ENCODE data around the gene DTNA.
"Not testable (repeated sequence)": the region's sequence is repeated elsewhere in the genome, so short reads cannot be mapped to it uniquely, and the experiment has no call there.

Gene DTNA

DNA sequence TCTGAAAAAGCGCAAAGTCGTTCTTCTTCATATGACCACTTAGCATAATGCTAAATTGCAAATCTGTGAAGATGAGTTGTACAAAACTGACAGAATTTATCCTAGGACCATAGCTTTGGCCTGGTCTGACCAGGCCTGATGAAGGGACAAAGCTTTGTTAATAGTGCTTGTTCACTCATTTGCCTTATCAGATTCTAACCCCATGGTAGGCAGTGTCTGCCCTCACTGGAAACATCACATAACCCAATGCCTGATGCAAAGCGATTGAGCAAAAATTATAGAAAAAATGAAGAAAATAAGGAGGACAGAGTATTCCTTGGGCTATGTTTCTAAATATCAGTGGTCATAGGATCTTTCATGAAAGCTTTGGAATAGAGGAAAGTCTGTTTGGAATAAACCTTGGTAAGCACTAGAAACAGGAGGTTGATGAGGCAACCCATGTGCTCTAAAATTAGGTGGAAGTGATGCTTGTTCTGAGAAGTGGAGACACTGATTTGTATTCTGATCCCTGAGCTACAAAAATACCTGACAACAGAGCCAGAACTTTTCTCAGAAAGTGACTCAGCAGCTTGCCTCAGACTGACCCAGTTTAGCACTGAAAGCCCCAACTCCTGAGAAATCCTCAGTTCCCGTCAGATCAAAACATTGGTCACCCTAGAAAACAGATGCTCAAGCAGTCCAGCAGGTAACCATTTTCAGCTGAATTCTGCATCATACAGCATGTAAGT, 199.7 kb downstream of the DTNA start:
- Histone ChIP-seq H3K27ac (no peak overlapping the region), H4K20me1 (no peaks in the 10 kb centered on the region), H3K36me3 (no peaks in the 10 kb centered on the region), H3K27me3 (no peaks in the 10 kb centered on the region), H3K9ac (no peak overlapping the region), H3K4me3 (no peak overlapping the region), H3K4me2 (no peak overlapping the region), H3K9me3 (peaks cover 16% of the 10 kb centered on the region), H3K4me1 (no peaks in the 10 kb centered on the region)
- TF ChIP-seq Cebpa-rat (IDR thresholded peaks at IDR 0.05) = no peak

DNA sequence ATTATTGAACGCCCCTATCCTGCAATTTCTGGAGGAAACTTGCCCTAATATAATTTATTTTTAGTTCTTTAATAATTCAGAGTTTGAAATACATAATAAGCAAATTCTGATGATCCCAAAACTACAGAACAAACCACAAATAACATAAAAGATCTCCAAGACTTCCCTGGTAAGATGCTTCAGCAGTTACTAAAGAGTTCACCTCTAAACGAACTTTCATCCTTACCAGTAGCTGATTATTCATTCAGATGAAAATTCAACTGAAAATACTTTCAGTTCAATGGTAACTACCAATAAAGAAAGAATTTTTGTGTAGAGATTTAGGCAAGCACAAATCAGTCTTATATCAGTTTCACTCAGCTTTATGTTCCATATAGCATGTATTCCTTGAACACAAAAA, 201.0 kb downstream of the DTNA start:
- Histone ChIP-seq H3K4me3 (no peak overlapping the region), H3K9ac (no peak overlapping the region), H3K36me3 (no peaks in the 10 kb centered on the region), H3K27me3 (no peaks in the 10 kb centered on the region), H3K27ac (no peak overlapping the region), H3K9me3 (peaks cover 9% of the 10 kb centered on the region), H3K4me2 (no peak overlapping the region), H4K20me1 (no peaks in the 10 kb centered on the region), H3K4me1 (no peaks in the 10 kb centered on the region)
- TF ChIP-seq Cebpa-rat (IDR thresholded peaks at IDR 0.05) = no peak

DNA sequence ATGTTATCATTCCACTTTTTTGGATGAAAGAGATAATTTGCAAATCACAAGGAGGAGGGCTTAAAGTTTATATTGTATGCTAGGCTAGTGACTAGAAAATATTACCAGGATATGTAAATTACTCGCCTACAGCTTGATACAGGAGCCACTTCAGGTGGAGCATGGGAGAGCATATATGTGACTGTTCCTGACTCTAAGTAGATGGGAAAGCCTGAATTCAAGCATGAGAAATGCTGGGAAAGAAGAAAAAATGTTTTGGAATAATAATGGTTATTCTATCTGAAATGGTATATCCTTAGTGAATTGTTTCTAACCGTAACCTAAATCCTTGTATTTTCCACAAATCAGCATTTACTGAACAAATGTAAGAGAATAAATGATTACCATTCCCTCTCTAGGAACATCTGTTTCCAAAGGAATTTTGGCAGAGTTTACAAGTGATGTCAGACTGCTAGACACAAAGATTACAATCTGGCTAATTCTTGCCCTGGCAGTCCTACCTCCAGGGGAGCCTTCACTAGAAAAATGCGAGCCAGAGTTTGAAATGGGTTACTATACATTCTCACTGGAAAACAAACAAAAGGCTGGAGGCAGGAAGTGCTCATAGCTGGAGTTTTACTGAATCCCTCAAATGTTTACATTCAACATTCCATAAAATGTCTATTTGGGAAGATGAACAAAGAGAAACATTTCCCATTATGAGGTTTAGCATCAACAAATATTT, 201.7 kb downstream of the DTNA start:
- Histone ChIP-seq H3K36me3 (no peaks in the 10 kb centered on the region), H3K4me2 (no peak overlapping the region), H4K20me1 (no peaks in the 10 kb centered on the region), H3K27ac (no peak overlapping the region), H3K4me1 (no peaks in the 10 kb centered on the region), H3K27me3 (no peaks in the 10 kb centered on the region), H3K9me3 (peaks cover 2% of the 10 kb centered on the region; the same call in 1 of the 2 replicates), H3K4me3 (no peak overlapping the region), H3K9ac (no peak overlapping the region)
- TF ChIP-seq Cebpa-rat (IDR thresholded peaks at IDR 0.05) = no peak

DNA sequence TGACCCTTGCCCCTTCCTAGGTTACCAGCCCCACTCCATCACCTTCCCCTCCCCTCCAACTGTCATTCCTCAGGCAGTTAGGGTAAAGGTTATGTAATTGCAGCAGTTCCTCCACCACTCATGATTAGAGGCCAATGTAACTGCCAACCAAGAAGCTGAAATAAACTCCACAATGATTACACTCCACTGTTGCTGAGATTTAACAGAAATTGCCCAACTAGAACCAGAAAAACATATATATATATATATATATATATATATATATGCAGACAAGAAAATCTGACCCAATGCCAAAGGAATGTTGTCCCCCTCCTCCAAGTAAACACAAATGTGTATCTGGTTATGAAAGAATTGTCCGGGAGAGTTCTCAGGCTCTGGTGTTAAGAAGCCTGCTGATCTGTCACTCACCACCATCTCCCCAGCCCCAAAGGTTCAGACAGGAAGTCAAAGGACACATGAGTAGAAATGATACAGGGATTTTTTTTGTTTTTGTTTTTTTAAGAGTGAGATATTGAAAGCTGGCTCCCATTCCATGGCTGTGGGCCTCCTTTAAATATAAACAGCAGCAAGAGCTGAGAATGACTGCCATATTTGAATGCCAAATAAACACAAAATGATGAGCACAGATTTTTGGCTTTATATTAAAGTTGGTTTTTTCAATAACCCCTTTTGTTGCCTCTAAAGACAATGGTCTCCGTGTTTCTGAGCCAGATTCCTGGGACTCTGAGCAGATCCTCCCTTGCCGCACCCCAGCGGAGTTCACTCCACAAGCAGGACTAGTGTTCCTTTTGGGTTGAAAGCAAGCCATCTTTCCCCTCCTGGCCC, 204.0 kb downstream of the DTNA start:
- no peaks in the 10 kb centered on the region for H3K36me3 ChIP-seq
- H3K9me3 ChIP-seq = no peaks in the 10 kb centered on the region
- H3K27me3 ChIP-seq = no peaks in the 10 kb centered on the region
- H4K20me1 ChIP-seq = no peaks in the 10 kb centered on the region
- no peak overlapping the region for H3K4me3 ChIP-seq
- TF ChIP-seq Cebpa-rat (IDR thresholded peaks at IDR 0.05) = no peak
- H3K27ac ChIP-seq = no peak overlapping the region
- H3K4me2 ChIP-seq = no peak overlapping the region
- no peak overlapping the region for H3K9ac ChIP-seq
- no peaks in the 10 kb centered on the region for H3K4me1 ChIP-seq

DNA sequence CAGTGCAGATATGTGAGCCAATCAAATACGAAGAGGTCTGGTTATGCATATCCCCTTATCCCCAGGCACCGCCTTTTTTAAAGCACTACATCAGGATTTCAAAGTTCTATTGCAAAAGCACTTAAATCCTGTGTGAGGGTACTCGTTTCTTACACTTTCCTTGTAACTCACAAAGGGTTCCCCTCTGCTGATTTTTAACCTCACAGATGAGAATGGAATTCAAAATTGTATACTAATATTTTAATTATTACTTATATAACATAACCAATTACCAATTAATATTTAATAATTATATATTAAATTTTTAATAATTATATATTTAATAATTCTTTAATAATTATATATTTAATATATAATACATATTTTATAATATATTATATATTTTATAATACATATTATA, 204.9 kb downstream of the DTNA start:
- Histone ChIP-seq H3K4me1 (no peaks in the 10 kb centered on the region), H3K27ac (no peak overlapping the region), H3K4me2 (no peak overlapping the region)

DNA sequence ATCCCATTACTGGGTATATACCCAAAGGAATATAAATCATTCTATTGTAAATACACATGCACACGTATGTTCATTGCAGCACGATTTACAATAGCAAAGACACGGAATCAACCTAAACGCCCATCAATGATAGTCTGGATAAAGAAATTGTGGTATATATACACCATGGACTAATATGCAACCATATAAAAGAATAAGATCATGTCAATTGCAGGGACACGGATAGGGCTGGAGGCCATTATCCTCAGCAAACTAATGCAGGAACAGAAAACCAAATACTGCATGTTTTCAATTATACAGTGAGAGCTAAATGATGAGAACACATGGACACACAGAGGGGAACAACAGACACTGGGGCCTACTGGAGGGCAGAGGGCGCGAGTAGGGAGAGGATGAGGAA, 206.4 kb downstream of the DTNA start:
- not testable (repeated sequence) for H3K27ac ChIP-seq, H3K4me2 ChIP-seq, H3K9ac ChIP-seq, H3K4me1 ChIP-seq, H3K4me3 ChIP-seq, H3K9me3 ChIP-seq, H3K27me3 ChIP-seq, H4K20me1 ChIP-seq, H3K36me3 ChIP-seq

More for the DNA sequence above, 204.9 kb downstream of the DTNA start:
- no peak overlapping the region for H3K9ac ChIP-seq
- H3K9me3 ChIP-seq = no peaks in the 10 kb centered on the region
- no peaks in the 10 kb centered on the region for H3K27me3 ChIP-seq
- TF ChIP-seq Cebpa-rat (IDR thresholded peaks at IDR 0.05) = no peak
- H3K36me3 ChIP-seq = no peaks in the 10 kb centered on the region
- no peaks in the 10 kb centered on the region for H4K20me1 ChIP-seq
- no peak overlapping the region for H3K4me3 ChIP-seq

DNA sequence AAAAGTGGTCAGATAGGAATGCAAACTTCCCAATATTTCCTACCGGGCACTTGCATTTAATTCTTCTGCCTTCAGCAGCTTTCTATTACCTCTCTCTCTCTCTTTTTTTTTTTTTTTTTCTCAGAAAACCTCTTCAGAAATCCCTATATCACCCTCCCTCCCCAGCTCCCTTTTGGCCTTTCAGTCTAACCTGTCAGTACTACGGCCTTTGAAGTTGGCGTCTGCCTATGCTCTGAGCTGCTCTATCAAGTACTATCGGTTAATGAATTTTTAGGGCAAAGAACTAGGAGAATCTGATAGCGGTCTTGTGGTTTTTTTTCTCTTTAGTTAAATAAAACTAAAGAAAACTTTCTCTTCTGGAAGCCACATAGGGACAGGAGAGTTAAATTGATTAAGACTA, 208.8 kb downstream of the DTNA start:
- no peak for TF ChIP-seq Cebpa-rat (IDR thresholded peaks at IDR 0.05)
- Histone ChIP-seq H3K27me3 (no peaks in the 10 kb centered on the region), H3K4me3 (no peak overlapping the region), H4K20me1 (no peaks in the 10 kb centered on the region), H3K4me1 (no peaks in the 10 kb centered on the region), H3K36me3 (no peaks in the 10 kb centered on the region), H3K9me3 (no peaks in the 10 kb centered on the region), H3K9ac (no peak overlapping the region), H3K27ac (no peak overlapping the region), H3K4me2 (no peak overlapping the region)

DNA sequence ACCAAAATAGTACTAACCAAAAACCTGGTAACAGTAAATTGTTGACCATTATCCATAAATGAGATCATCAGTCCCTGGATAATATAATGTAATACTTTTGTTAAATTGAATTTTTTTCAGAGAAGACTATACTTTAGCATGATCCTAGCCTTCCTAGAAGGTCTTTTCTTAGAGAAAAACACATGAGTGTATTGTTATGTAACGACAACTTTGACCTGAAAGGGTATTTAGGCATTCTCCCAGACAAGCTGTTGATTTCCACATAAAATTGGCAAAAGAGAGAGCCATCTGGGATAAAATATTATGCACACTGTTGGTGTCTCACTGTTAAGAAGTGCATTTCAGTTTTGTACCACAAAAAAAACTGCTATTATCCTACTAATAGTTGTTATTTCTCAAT, 211.1 kb downstream of the DTNA start:
- Histone ChIP-seq H3K27me3 (no peaks in the 10 kb centered on the region), H3K36me3 (no peaks in the 10 kb centered on the region), H3K4me2 (no peak overlapping the region), H3K9ac (no peak overlapping the region), H4K20me1 (no peaks in the 10 kb centered on the region), H3K4me3 (no peak overlapping the region), H3K27ac (no peak overlapping the region), H3K4me1 (no peaks in the 10 kb centered on the region), H3K9me3 (no peaks in the 10 kb centered on the region)
- TF ChIP-seq Cebpa-rat (IDR thresholded peaks at IDR 0.05) = no peak

DNA sequence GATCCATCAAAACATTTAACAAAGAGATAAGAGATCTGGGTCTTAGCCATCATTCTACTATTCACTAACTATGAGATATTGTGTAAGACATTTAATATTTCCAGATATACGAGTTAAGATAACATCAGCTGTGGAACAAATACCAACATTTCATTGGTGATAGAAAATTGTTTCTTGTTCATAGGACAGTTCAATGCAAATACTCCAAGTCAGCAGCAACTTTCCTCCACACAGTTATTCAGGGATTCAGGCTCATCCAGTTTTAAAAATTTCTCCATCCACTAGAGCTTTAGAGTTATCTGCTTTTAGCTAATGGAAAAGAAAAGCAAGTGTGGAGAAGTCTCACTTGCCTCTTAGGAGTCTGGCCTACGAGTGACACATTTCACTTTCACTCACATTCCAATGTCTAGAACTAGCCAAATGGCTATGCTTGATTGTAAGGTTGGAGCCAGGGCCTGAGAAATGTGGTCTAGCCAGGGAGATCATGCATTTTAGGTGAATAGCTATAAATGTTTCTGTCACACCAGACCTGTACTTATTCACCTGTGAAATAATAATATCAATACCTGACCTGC, 211.8 kb downstream of the DTNA start:
- no peak for TF ChIP-seq Cebpa-rat (IDR thresholded peaks at IDR 0.05)
- Histone ChIP-seq H3K4me1 (no peaks in the 10 kb centered on the region), H4K20me1 (no peaks in the 10 kb centered on the region)

DNA sequence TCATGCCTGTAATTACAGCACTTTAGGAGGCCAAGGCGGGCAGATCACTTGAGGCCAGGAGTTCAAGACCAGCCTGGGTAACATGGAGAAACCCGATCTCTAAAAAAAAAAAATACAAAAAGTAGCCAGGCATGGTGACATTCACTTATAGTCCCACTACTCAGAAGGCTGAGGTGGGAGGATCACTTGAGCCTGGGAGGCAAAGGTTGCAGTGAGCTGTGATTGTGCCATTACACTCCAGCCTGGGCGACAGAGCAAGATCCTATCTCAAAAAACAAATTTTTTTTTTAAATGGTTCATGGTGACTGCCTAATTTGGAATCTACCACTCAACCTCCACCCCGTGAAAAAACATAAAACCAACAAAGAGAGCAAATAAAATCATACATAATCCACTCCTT, 212.5 kb downstream of the DTNA start:
- H3K9me3 ChIP-seq, H3K27me3 ChIP-seq, H3K9ac ChIP-seq, H3K4me1 ChIP-seq, H3K4me2 ChIP-seq, H3K36me3 ChIP-seq, H4K20me1 ChIP-seq, H3K4me3 ChIP-seq, H3K27ac ChIP-seq: not testable (repeated sequence)

More for the DNA sequence above, 211.8 kb downstream of the DTNA start:
- Histone ChIP-seq H3K4me2 (no peak overlapping the region), H3K36me3 (no peaks in the 10 kb centered on the region), H3K4me3 (no peak overlapping the region), H3K27me3 (no peaks in the 10 kb centered on the region), H3K9ac (no peak overlapping the region), H3K27ac (no peak overlapping the region), H3K9me3 (no peaks in the 10 kb centered on the region)

Measured in BLaER1 (cell line).